Astrocyte (in vitro differentiated cells and primary cell): ENCODE data around the gene OSBP2. TPM values are rescaled to one million over a fixed set of nuclear protein-coding genes. Genes with fewer than 3 reads are reported as not detected.

ENCODE experiments used
- DNase-seq: peaks from one replicate; pipeline ENCODE4 v3.0.0-alpha.2; 2010; ENCODE audit warnings: low read depth
- FAIRE-seq: peaks from 2 replicates; lab custom pipeline; 2011; peaks lifted over from hg19 to GRCh38; lab: Jason Lieb, UNC
- H2AFZ ChIP-seq: 2 replicates; pipeline ENCODE4 v1.6.0; 2012; ENCODE audit warnings: low read depth, low read length, inconsistent platforms
- H3K27ac ChIP-seq: 2 replicates; pipeline ENCODE4 v1.5.1; 2011; ENCODE audit warnings: low read depth, low read length, inconsistent platforms
- H3K27me3 ChIP-seq: 2 replicates; pipeline ENCODE4 v1.6.0; 2011; ENCODE audit warnings: low read length, inconsistent platforms; ENCODE audit not compliant: insufficient read depth
- H3K36me3 ChIP-seq: 2 replicates; pipeline ENCODE4 v1.5.1; 2011; ENCODE audit warnings: low read length, inconsistent platforms; ENCODE audit not compliant: insufficient read depth
- H3K4me1 ChIP-seq: 2 replicates; pipeline ENCODE4 v1.5.1; 2011; ENCODE audit warnings: low read length, inconsistent platforms; ENCODE audit not compliant: insufficient read depth
- H3K4me2 ChIP-seq: 2 replicates; pipeline ENCODE4 v1.6.0; 2012; ENCODE audit warnings: low read length, inconsistent platforms
- H3K4me3 ChIP-seq: 2 replicates; pipeline ENCODE4 v1.5.1; 2011; ENCODE audit warnings: low read depth, mild to moderate bottlenecking, low read length, inconsistent platforms; ENCODE audit not compliant: insufficient read depth
- H3K79me2 ChIP-seq: 2 replicates; pipeline ENCODE4 v1.6.0; 2012; ENCODE audit warnings: mild to moderate bottlenecking, low read length, inconsistent platforms; ENCODE audit not compliant: insufficient read depth
- H3K9ac ChIP-seq: 2 replicates; pipeline ENCODE4 v1.6.0; 2012; ENCODE audit warnings: mild to moderate bottlenecking, low read length, inconsistent platforms
- H3K9me3 ChIP-seq: 2 replicates; pipeline ENCODE4 v1.5.1; 2012; ENCODE audit warnings: low read depth, mild to moderate bottlenecking, low read length, inconsistent platforms; ENCODE audit not compliant: insufficient read depth
- H4K20me1 ChIP-seq: 2 replicates; pipeline ENCODE4 v1.6.0; 2012; ENCODE audit warnings: low read length, inconsistent platforms; ENCODE audit not compliant: insufficient read depth
- H3K27ac Mint-ChIP-seq: one replicate; pipeline ENCODE4 v1.8.0; 2021; ENCODE audit warnings: mild to moderate bottlenecking, mixed read lengths; ENCODE audit not compliant: unreplicated experiment
- H3K27me3 Mint-ChIP-seq: one replicate; pipeline ENCODE4 v1.8.0; 2021; ENCODE audit warnings: low read depth, mixed read lengths; ENCODE audit not compliant: unreplicated experiment
- H3K36me3 Mint-ChIP-seq: one replicate; pipeline ENCODE4 v1.8.0; 2021; ENCODE audit warnings: low read depth, mixed read lengths; ENCODE audit not compliant: unreplicated experiment
- H3K4me1 Mint-ChIP-seq: one replicate; pipeline ENCODE4 v1.8.0; 2021; ENCODE audit warnings: low read depth, mixed read lengths; ENCODE audit not compliant: unreplicated experiment
- H3K4me3 Mint-ChIP-seq: one replicate; pipeline ENCODE4 v1.8.0; 2021; ENCODE audit warnings: mild to moderate bottlenecking, moderate library complexity, mixed read lengths; ENCODE audit not compliant: unreplicated experiment
- H3K9me3 Mint-ChIP-seq: one replicate; pipeline ENCODE4 v1.8.0; 2021; ENCODE audit warnings: mild to moderate bottlenecking, mixed read lengths; ENCODE audit not compliant: unreplicated experiment
- CTCF ChIP-seq: IDR thresholded peaks from 2 replicates; pipeline ENCODE4 v1.5.1; 2011; ENCODE audit warnings: low read depth, mild to moderate bottlenecking, inconsistent platforms, low read length, moderate library complexity; ENCODE audit not compliant: insufficient read depth
- EZH2 ChIP-seq: IDR thresholded peaks from 2 replicates; pipeline ENCODE4 v1.6.1; 2012; ENCODE audit warnings: mild to moderate bottlenecking, low read length, inconsistent platforms; ENCODE audit not compliant: insufficient read depth
- total RNA-seq: library from RNA; stranded (reverse); gene quantifications from 2 replicates; pipeline ENCODE4 v1.2.1, GENCODE V29; 2021

OSBP2 gene
- total RNA-seq, 1 donor from 2014 or later, result 0.48 TPM

GRCh38 chr22:30770716-30771115, 76.0 kb downstream of the OSBP2 start:
- H3K4me2 ChIP-seq, result no peak overlapping the region
- no peak overlapping the region for H3K27ac ChIP-seq
- no peak overlapping the region for H2AFZ ChIP-seq
- FAIRE-seq (no peak), DNase-seq (no peak)
- no peak overlapping the region for H3K9ac ChIP-seq
- Mint-ChIP-seq H3K4me3 (no peak overlapping the region), H3K27me3 (peaks cover 3% of the 10 kb centered on the region), H3K27ac (no peak overlapping the region), H3K9me3 (no peaks in the 10 kb centered on the region), H3K4me1 (no peaks in the 10 kb centered on the region), H3K36me3 (peaks cover 1% of the 10 kb centered on the region)
- no peaks in the 10 kb centered on the region for H3K4me1 ChIP-seq
- H3K9me3 ChIP-seq, result no peaks in the 10 kb centered on the region
- no peaks in the 10 kb centered on the region for H3K27me3 ChIP-seq
- H4K20me1 ChIP-seq, result no peaks in the 10 kb centered on the region
- no peaks in the 10 kb centered on the region for H3K79me2 ChIP-seq
- no peak for TF ChIP-seq EZH2
- no peak for TF ChIP-seq CTCF
- H3K36me3 ChIP-seq, result no peaks in the 10 kb centered on the region
- H3K4me3 ChIP-seq, result no peak overlapping the region

GRCh38 chr22:30773919-30774318, 79.2 kb downstream of the OSBP2 start:
- no peaks in the 10 kb centered on the region for H4K20me1 ChIP-seq
- no peak for DNase-seq
- H3K9me3 ChIP-seq, result no peaks in the 10 kb centered on the region
- H3K4me2 ChIP-seq, result no peak overlapping the region
- H3K4me3 Mint-ChIP-seq, result no peak overlapping the region
- peaks cover 3% of the 10 kb centered on the region for H3K27me3 Mint-ChIP-seq
- H3K36me3 ChIP-seq, result no peaks in the 10 kb centered on the region
- no peak for TF ChIP-seq EZH2
- no peak for TF ChIP-seq CTCF
- H3K4me1 ChIP-seq, result no peaks in the 10 kb centered on the region
- no peak overlapping the region for H2AFZ ChIP-seq
- no peaks in the 10 kb centered on the region for H3K79me2 ChIP-seq
- no peaks in the 10 kb centered on the region for H3K27me3 ChIP-seq
- peaks cover 11% of the 10 kb centered on the region for H3K4me1 Mint-ChIP-seq
- H3K9me3 Mint-ChIP-seq, result no peaks in the 10 kb centered on the region
- H3K27ac Mint-ChIP-seq, result no peak overlapping the region
- no peak overlapping the region for H3K9ac ChIP-seq
- no peak overlapping the region for H3K27ac ChIP-seq
- no peak for FAIRE-seq
- no peak overlapping the region for H3K4me3 ChIP-seq
- peaks cover 1% of the 10 kb centered on the region for H3K36me3 Mint-ChIP-seq

- DNase-seq, result no peak
- H3K9ac ChIP-seq, result no peak overlapping the region
Observed at GRCh38 chr22:30774566-30774965, 79.9 kb downstream of the OSBP2 start.

More at GRCh38 chr22:30774566-30774965, 79.9 kb downstream of the OSBP2 start:
- no peak for FAIRE-seq
- H3K36me3 Mint-ChIP-seq, result peaks cover 1% of the 10 kb centered on the region
- no peaks in the 10 kb centered on the region for H3K79me2 ChIP-seq
- no peak overlapping the region for H3K4me3 Mint-ChIP-seq
- peaks cover 3% of the 10 kb centered on the region for H3K27me3 Mint-ChIP-seq
- no peaks in the 10 kb centered on the region for H3K9me3 Mint-ChIP-seq
- TF ChIP-seq CTCF (no peak), EZH2 (no peak)
- H3K4me1 Mint-ChIP-seq, result peaks cover 13% of the 10 kb centered on the region
- no peak overlapping the region for H3K4me2 ChIP-seq
- no peaks in the 10 kb centered on the region for H3K4me1 ChIP-seq
- H3K36me3 ChIP-seq, result no peaks in the 10 kb centered on the region
- H3K27ac ChIP-seq, result no peak overlapping the region
- no peak overlapping the region for H2AFZ ChIP-seq
- no peak overlapping the region for H3K4me3 ChIP-seq
- no peaks in the 10 kb centered on the region for H4K20me1 ChIP-seq
- no peaks in the 10 kb centered on the region for H3K27me3 ChIP-seq
- H3K9me3 ChIP-seq, result no peaks in the 10 kb centered on the region
- H3K27ac Mint-ChIP-seq, result no peak overlapping the region
